Mesendoderm (in vitro differentiated cells): ENCODE data around the gene ACP6.
A peak's percentile ranks its signal among the peaks of the same experiment; 100 is the strongest.
"Not testable (repeated sequence)": the region's sequence is repeated elsewhere in the genome, so short reads cannot be mapped to it uniquely, and the experiment has no call there.

Experiments used
- DNase-seq: peaks from one replicate; pipeline ENCODE4 v3.0.0; 2013
- H2AK5ac ChIP-seq: 2 replicates; pipeline ENCODE4 v1.6.1; 2013; ENCODE audit warnings: low read length, inconsistent platforms
- H2BK120ac ChIP-seq: 2 replicates; pipeline ENCODE4 v1.6.1; 2013; ENCODE audit warnings: low read depth, mild to moderate bottlenecking, low read length, moderate library complexity, mixed read lengths
- H2BK15ac ChIP-seq: replicated peaks from 2 replicates; pipeline ENCODE4 v1.6.1; 2013; ENCODE audit warnings: low read depth, mild to moderate bottlenecking, moderate library complexity
- H2BK5ac ChIP-seq: 2 replicates; pipeline ENCODE4 v1.6.1; 2013; ENCODE audit warnings: low read length, inconsistent platforms
- H3K18ac ChIP-seq: 2 replicates; pipeline ENCODE4 v1.6.1; 2013; ENCODE audit warnings: mild to moderate bottlenecking, low read length, mixed read lengths
- H3K23ac ChIP-seq: one replicate; pipeline ENCODE4 v1.6.1; 2013; ENCODE audit warnings: low read length
- H3K27ac ChIP-seq: 2 replicates; pipeline ENCODE4 v1.5.1; 2013; ENCODE audit warnings: low read depth, mild to moderate bottlenecking, inconsistent platforms, low read length, moderate library complexity
- H3K27me3 ChIP-seq: 2 replicates; pipeline ENCODE4 v1.6.1; 2013; ENCODE audit warnings: low read length, control low read depth, mild to moderate bottlenecking, inconsistent platforms; ENCODE audit not compliant: insufficient read depth, poor library complexity
- H3K36me3 ChIP-seq: 2 replicates; pipeline ENCODE4 v1.6.1; 2013; ENCODE audit warnings: low read length, inconsistent platforms; ENCODE audit not compliant: control insufficient read depth, insufficient read depth
- H3K4ac ChIP-seq: one replicate; pipeline ENCODE4 v1.6.1; 2013; ENCODE audit warnings: low read depth, mild to moderate bottlenecking, low read length, moderate library complexity
- H3K4me1 ChIP-seq: 2 replicates; pipeline ENCODE4 v1.6.1; 2013; ENCODE audit warnings: low read depth, low read length, inconsistent platforms; ENCODE audit not compliant: control insufficient read depth
- H3K4me2 ChIP-seq: 2 replicates; pipeline ENCODE4 v1.6.1; 2013; ENCODE audit warnings: low read length
- H3K4me3 ChIP-seq: 2 replicates; pipeline ENCODE4 v1.5.1; 2013; ENCODE audit warnings: mild to moderate bottlenecking, low read length
- H3K56ac ChIP-seq: one replicate; pipeline ENCODE4 v1.6.1; 2013; ENCODE audit warnings: low read length
- H3K79me1 ChIP-seq: 2 replicates; pipeline ENCODE4 v1.6.1; 2013; ENCODE audit warnings: low read length, inconsistent platforms
- H3K79me2 ChIP-seq: 2 replicates; pipeline ENCODE4 v1.6.1; 2013; ENCODE audit warnings: mild to moderate bottlenecking, low read length; ENCODE audit not compliant: control insufficient read depth, insufficient read depth
- H3K9ac ChIP-seq: 2 replicates; pipeline ENCODE4 v1.6.1; 2013; ENCODE audit warnings: low read length, inconsistent platforms
- H4K5ac ChIP-seq: one replicate; pipeline ENCODE4 v1.6.1; 2013; ENCODE audit warnings: low read length
- H4K8ac ChIP-seq: one replicate; pipeline ENCODE4 v1.6.1; 2013; ENCODE audit warnings: low read depth, mild to moderate bottlenecking, control low read depth, low read length, moderate library complexity
- WGBS: extraction: QIAGEN DNeasy Blood & Tissue Kit; methylation state at CpG from one replicate; pipeline ENCODE4 v1.1.7; 2013; ENCODE audit warnings: low lambda C conversion rate, missing lambda C conversion rate; ENCODE audit not compliant: insufficient coverage; ENCODE audit errors: extremely low coverage; 5-methylcytosine and 5-hydroxymethylcytosine counted together

Gene ACP6

DNA sequence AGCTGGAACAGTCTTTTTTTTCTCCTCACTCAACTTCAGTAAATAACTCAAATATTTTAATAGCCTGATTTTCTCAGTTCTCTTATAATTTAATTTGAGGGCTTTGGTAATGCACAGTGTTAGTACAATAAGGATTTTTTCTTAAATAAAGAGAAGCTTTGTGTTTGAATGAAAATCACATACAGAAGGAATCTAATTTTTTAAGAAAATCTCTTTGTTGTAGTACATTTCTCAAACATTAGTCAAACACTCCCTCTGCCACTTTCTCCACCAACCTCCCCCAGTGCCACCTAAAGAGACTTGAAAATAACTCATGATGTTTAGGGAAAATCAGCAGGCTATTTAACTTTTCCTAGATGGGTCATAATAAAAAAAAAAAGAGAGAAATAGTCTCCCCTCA, 42.3 kb upstream of the ACP6 start:
- no peak overlapping the region for H4K8ac ChIP-seq
- H2BK15ac ChIP-seq = no peak overlapping the region
- H3K56ac ChIP-seq = no peak overlapping the region
- no peak overlapping the region for H2BK5ac ChIP-seq
- H3K23ac ChIP-seq = no peak overlapping the region
- H3K79me1 ChIP-seq = no peaks in the 10 kb centered on the region
- no peak overlapping the region for H2AK5ac ChIP-seq
- no peak overlapping the region for H3K4ac ChIP-seq
- no peaks in the 10 kb centered on the region for H3K4me1 ChIP-seq
- H3K36me3 ChIP-seq = no peaks in the 10 kb centered on the region
- DNase-seq = no peak
- no peak overlapping the region for H3K9ac ChIP-seq
- H3K4me3 ChIP-seq = no peak overlapping the region
- no peak overlapping the region for H3K4me2 ChIP-seq
- H2BK120ac ChIP-seq = no peak overlapping the region
- no peaks in the 10 kb centered on the region for H3K79me2 ChIP-seq
- no peak overlapping the region for H4K5ac ChIP-seq
- H3K27me3 ChIP-seq = no peaks in the 10 kb centered on the region
- H3K18ac ChIP-seq = no peak overlapping the region
- H3K27ac ChIP-seq = no peak overlapping the region

DNA sequence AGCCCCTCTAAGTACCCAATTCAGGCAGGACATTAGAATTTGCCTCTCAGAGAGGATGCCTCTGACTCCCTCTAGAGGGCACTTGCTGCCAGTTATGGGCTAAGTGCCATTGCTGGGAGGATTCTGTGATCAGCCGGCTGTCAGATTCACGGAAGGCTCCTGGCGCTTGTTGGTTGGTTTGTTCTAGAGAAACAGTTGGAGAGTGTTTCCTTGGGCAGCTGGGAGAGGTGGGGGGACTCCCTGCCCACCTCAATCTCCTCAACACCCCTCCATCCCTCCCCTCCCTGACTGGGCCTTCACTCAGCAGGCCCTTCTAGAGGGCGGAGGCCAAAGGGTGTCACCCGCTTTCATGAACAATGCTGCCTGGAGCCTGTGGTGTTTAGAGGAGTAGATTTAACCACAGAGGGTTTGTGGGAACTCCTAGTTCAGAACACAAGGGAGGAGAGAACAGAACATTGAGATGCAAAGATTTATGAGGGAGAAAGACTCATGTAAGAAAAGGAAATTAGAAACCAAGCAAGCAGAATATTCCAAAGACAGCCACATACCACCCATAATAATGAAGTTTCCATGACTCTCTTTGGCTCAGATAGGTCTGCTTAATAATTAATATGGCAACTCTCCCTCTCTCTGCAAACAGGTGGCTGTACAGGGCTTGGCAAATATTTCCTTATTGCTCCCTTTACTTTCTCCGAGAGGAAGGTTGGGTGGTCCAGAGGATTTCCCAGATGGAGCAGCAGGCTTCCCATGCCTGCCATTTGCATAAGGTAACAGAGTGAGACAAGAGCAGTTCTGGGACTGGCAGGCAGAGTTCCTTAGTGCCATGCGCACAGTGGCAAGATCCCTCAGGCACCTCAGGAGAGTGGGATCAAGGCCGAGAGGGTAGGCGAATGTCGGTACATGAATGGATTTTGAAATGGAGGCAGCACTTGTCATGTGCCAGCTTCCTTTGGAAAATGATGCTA, 30.0 kb upstream of the ACP6 start:
- H3K27ac ChIP-seq = no peak overlapping the region

GRCh38 chr1:147699686-147700041, 29.3 kb upstream of the ACP6 start:
- H3K27me3 ChIP-seq = no peaks in the 10 kb centered on the region
- WGBS = no CpG with 5 or more reads among the region's 3 CpGs
- H2BK15ac ChIP-seq = no peak overlapping the region
- H3K27ac ChIP-seq = no peak overlapping the region
- peak overlapping the region; percentile 7 for H3K56ac ChIP-seq
- H3K79me2 ChIP-seq = no peaks in the 10 kb centered on the region
- H4K5ac ChIP-seq = no peak overlapping the region
- H3K4me3 ChIP-seq = no peak overlapping the region
- H4K8ac ChIP-seq = no peak overlapping the region
- no peak for DNase-seq
- no peak overlapping the region for H2AK5ac ChIP-seq
- no peak overlapping the region for H2BK120ac ChIP-seq
- H3K36me3 ChIP-seq = no peaks in the 10 kb centered on the region
- no peak overlapping the region for H3K4ac ChIP-seq
- no peak overlapping the region for H3K23ac ChIP-seq
- H2BK5ac ChIP-seq = no peak overlapping the region
- H3K79me1 ChIP-seq = no peaks in the 10 kb centered on the region
- no peak overlapping the region for H3K18ac ChIP-seq
- H3K9ac ChIP-seq = no peak overlapping the region
- H3K4me2 ChIP-seq = no peak overlapping the region
- H3K4me1 ChIP-seq = no peaks in the 10 kb centered on the region

More for the DNA sequence above, 30.0 kb upstream of the ACP6 start:
- WGBS = no CpG with 5 or more reads among the region's 10 CpGs
- Histone ChIP-seq H3K4me3 (no peak overlapping the region), H2BK5ac (no peak overlapping the region), H3K18ac (no peak overlapping the region), H3K27me3 (no peaks in the 10 kb centered on the region), H3K23ac (no peak overlapping the region), H4K8ac (no peak overlapping the region), H2AK5ac (no peak overlapping the region), H3K9ac (peak overlapping the region; percentile 19), H3K36me3 (no peaks in the 10 kb centered on the region), H3K4me1 (no peaks in the 10 kb centered on the region), H2BK120ac (no peak overlapping the region), H3K56ac (peak overlapping the region; percentile 67), H2BK15ac (no peak overlapping the region), H3K79me1 (no peaks in the 10 kb centered on the region), H3K4me2 (no peak overlapping the region), H4K5ac (no peak overlapping the region), H3K4ac (no peak overlapping the region), H3K79me2 (no peaks in the 10 kb centered on the region)
- DNase-seq = peak; percentile 80

- H2AK5ac ChIP-seq = no peak overlapping the region
- H3K4me3 ChIP-seq = no peak overlapping the region
- no peak overlapping the region for H3K18ac ChIP-seq
- no peak overlapping the region for H2BK15ac ChIP-seq
- no peak overlapping the region for H4K8ac ChIP-seq
- no peak overlapping the region for H3K4ac ChIP-seq
- H3K56ac ChIP-seq = no peak overlapping the region
- no peak overlapping the region for H3K27ac ChIP-seq
- H2BK120ac ChIP-seq = no peak overlapping the region
- H2BK5ac ChIP-seq = no peak overlapping the region
- H3K36me3 ChIP-seq = no peaks in the 10 kb centered on the region
- no peaks in the 10 kb centered on the region for H3K4me1 ChIP-seq
- no peaks in the 10 kb centered on the region for H3K27me3 ChIP-seq
- no peak overlapping the region for H3K4me2 ChIP-seq
- H4K5ac ChIP-seq = no peak overlapping the region
- no peaks in the 10 kb centered on the region for H3K79me2 ChIP-seq
- H3K9ac ChIP-seq = no peak overlapping the region
- no peak overlapping the region for H3K23ac ChIP-seq
- no peak for DNase-seq
- no peaks in the 10 kb centered on the region for H3K79me1 ChIP-seq
Measured at GRCh38 chr1:147683163-147683763, 12.9 kb upstream of the ACP6 start.

GRCh38 chr1:147680608-147681235, 10.4 kb upstream of the ACP6 start:
- H2BK120ac ChIP-seq, H3K79me1 ChIP-seq, H4K8ac ChIP-seq, H2AK5ac ChIP-seq, H3K56ac ChIP-seq, H3K27me3 ChIP-seq, H3K36me3 ChIP-seq, H2BK15ac ChIP-seq, H3K4ac ChIP-seq, H4K5ac ChIP-seq, H3K4me3 ChIP-seq, H3K9ac ChIP-seq, H3K18ac ChIP-seq, H2BK5ac ChIP-seq, DNase-seq, H3K4me1 ChIP-seq, H3K23ac ChIP-seq, H3K27ac ChIP-seq, H3K79me2 ChIP-seq, H3K4me2 ChIP-seq: not testable (repeated sequence)
- no CpG with 5 or more reads among the region's 38 CpGs for WGBS
